C4-2B (cell line): ENCODE results near the gene RIPOR3.

ENCODE experiments used
- ZFX ChIP-seq: fragments of 450-650 bp; IDR thresholded peaks from 2 replicates; pipeline ENCODE4 v1.6.1; 2017
- TF ChIP-seq, protein P1 (sequence below): fragments of 450-650 bp; conservative IDR thresholded peaks from 2 replicates; pipeline ENCODE4 v1.5.1; 2017; ENCODE audit warnings: mild to moderate bottlenecking

- TF ChIP-seq, protein P1, sequence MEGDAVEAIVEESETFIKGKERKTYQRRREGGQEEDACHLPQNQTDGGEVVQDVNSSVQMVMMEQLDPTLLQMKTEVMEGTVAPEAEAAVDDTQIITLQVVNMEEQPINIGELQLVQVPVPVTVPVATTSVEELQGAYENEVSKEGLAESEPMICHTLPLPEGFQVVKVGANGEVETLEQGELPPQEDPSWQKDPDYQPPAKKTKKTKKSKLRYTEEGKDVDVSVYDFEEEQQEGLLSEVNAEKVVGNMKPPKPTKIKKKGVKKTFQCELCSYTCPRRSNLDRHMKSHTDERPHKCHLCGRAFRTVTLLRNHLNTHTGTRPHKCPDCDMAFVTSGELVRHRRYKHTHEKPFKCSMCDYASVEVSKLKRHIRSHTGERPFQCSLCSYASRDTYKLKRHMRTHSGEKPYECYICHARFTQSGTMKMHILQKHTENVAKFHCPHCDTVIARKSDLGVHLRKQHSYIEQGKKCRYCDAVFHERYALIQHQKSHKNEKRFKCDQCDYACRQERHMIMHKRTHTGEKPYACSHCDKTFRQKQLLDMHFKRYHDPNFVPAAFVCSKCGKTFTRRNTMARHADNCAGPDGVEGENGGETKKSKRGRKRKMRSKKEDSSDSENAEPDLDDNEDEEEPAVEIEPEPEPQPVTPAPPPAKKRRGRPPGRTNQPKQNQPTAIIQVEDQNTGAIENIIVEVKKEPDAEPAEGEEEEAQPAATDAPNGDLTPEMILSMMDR = no peak
- TF ChIP-seq ZFX = no peak
Measured at GRCh38 chr20:50716518-50716917, 25.2 kb upstream of the RIPOR3 start.
